Subcutaneous abdominal adipose tissue (tissue), 5 donors: ENCODE results near the gene PRKCG.

Experiments used
- H3K27ac ChIP-seq: one replicate; pipeline ENCODE4 v1.7.0; 2013; ENCODE audit warnings: low read depth, mild to moderate bottlenecking, inconsistent platforms, low read length, moderate library complexity
- H3K27me3 ChIP-seq, 5 donors: one replicate each; pipeline ENCODE4 v1.7.0; 2013; ENCODE audit warnings: low read length in 5 of 5, inconsistent platforms in 1 of 5; ENCODE audit not compliant: control insufficient read depth in 5 of 5, insufficient read depth in 4 of 5
- H3K36me3 ChIP-seq, 5 donors: one replicate each; pipeline ENCODE4 v1.7.0; 2013; ENCODE audit warnings: low read length in 5 of 5; ENCODE audit not compliant: control insufficient read depth in 5 of 5, insufficient read depth in 5 of 5
- H3K4me1 ChIP-seq, 5 donors: one replicate each; pipeline ENCODE4 v1.7.0; 2013; ENCODE audit warnings: low read length in 5 of 5, mild to moderate bottlenecking in 3 of 5, moderate library complexity in 1 of 5; ENCODE audit not compliant: control insufficient read depth in 5 of 5, insufficient read depth in 5 of 5
- H3K4me3 ChIP-seq, 5 donors: one replicate each; pipeline ENCODE4 v1.7.0; 2013; ENCODE audit warnings: low read length in 5 of 5, low read depth in 1 of 5
- H3K9ac ChIP-seq, 5 donors: one replicate each; pipeline ENCODE4 v1.7.0; 2013; ENCODE audit warnings: low read length in 5 of 5, mild to moderate bottlenecking in 4 of 5, moderate library complexity in 3 of 5
- H3K9me3 ChIP-seq, 5 donors: one replicate each; pipeline ENCODE4 v1.7.0; 2013; ENCODE audit warnings: low read length in 5 of 5; ENCODE audit not compliant: control insufficient read depth in 5 of 5
- donor health status: healthy.
- donor health status: healthy.
- donor health status: healthy.
- donor health status: healthy.
- donor health status: healthy.

The PRKCG gene

DNA sequence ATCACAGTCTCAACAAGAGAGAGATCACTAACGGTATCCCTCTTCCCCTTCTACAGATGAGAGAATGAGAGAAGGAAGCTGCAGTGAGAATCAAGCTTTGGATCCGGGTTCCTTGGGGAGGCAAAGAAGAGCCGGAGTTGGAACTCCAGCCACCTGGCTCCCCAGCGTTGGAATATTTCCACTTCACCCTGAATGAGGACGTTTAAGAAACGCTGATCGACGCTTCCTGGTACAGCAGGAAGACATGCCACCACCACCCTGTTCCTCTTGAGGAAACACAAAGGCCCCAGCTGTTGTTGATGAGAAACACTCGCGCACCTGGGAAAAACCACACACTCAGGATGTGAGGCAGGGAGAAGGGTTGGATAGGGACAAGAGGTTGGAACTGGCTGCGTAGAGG lies 69.4 kb downstream of the PRKCG start:
- H3K4me3 ChIP-seq = no peak overlapping the region
- no peak overlapping the region for H3K27ac ChIP-seq
- H3K9ac ChIP-seq = no peak overlapping the region
- H3K36me3 ChIP-seq = no peaks in the 10 kb centered on the region
- peaks cover 0 to 23% (median 3%) of the 10 kb centered on the region in 5 donors for H3K27me3 ChIP-seq
- H3K4me1 ChIP-seq = peaks cover 0 to 8% (median 0%) of the 10 kb centered on the region in 5 donors
- peaks cover 0 to 3% (median 0%) of the 10 kb centered on the region in 5 donors for H3K9me3 ChIP-seq

DNA sequence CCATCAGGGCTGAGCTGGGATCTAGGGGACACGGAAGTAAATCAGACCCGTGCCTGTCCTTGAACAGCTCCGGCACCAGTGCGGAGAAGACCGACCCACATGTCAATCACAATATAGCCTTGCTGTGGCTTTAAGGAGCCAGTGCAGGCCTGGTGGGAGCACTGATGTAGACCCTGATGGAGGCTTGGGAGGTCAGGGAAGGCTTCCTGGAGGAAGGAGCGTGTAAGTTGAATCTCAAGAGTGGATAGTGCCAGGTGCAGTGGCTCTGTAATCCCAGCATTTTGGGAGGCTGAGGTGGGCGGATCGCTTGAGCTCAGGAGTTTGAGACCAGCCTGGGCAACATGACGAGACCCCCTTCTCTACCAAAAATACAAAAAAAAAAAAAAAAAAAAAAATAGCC lies 70.0 kb downstream of the PRKCG start:
- H3K27me3 ChIP-seq = peaks cover 0 to 25% (median 3%) of the 10 kb centered on the region in 5 donors
- H3K4me3 ChIP-seq = no peak overlapping the region
- peaks cover 0 to 3% (median 0%) of the 10 kb centered on the region in 5 donors for H3K9me3 ChIP-seq
- no peak overlapping the region for H3K9ac ChIP-seq
- peaks cover 0 to 8% (median 0%) of the 10 kb centered on the region in 5 donors for H3K4me1 ChIP-seq
- no peaks in the 10 kb centered on the region for H3K36me3 ChIP-seq
- no peak overlapping the region for H3K27ac ChIP-seq

DNA sequence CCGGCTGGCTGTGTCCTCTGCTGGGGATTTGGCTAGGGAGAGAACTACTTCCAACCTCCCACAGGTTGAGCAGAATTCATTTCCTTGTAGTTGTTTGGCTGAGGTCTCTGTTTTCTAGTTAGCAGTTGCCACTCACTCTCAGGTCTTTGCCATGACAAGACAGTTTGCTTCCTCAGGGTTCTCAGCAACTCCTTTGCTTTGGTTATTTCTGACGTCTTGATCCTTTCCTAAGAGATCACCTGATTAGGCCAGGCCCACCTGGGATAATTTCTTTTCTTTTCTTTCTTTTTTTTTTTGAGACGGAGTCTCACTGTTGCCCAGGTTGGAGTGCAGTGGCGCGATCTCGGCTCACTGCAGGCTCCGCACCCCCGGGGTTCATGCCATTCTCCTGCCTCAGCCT lies 71.4 kb downstream of the PRKCG start:
- Histone ChIP-seq H3K36me3 (no peaks in the 10 kb centered on the region), H3K9me3 (peaks cover 0 to 3% (median 0%) of the 10 kb centered on the region in 5 donors), H3K4me3 (no peak overlapping the region), H3K27ac (no peak overlapping the region), H3K4me1 (peaks cover 0 to 8% (median 0%) of the 10 kb centered on the region in 5 donors), H3K27me3 (peaks cover 4 to 32% (median 15%) of the 10 kb centered on the region in 5 donors), H3K9ac (no peak overlapping the region)
